ENCODE results near the gene GET4. TPM values are rescaled to one million over a fixed set of nuclear protein-coding genes. Genes with fewer than 3 reads are reported as not detected.

The GET4 gene
- total and polyA plus RNA-seq, 2 experiments from 2014 or later, result 26.3 to 26.8 TPM

DNA sequence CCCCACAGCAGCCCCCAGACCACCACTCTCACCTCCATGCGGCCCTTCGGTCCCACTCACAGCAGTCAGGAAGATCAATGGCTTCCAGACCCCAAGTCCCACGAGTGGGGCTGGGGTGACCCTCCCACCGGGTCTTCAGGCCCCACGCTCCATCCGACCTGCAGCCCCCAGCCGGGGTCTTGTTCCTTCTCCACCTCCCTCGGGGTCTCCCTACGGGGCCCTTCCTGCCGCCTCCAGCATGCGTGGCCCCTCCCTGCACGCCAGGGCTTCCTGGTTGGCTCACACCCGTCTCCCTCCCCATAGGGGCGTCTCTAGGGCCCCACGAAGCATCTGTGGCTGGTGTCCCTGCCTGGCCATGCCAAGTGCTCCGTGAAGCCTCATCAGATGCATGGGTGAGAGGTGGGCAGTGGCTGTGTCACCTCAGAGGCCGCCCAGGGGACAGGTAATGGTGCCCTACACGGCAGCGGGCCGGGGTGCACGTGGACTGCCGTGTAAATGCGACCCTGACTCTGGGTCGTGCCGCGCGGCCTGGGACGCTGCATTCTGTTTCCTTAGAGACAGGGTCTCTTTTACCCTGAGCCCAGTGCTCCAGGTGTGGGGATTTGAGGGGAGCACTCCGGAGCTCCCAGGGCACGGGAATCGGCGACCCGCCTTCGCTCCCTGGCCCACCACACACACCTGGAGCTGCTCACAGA lies 58.3 kb downstream of the GET4 start:
- no peaks in the 10 kb centered on the region for H3K36me3 ChIP-seq (ENCODE audit: low read depth)
- 0 out of 2 replicates have a peak, but pooled peaks cover 4% of the 10 kb centered on the region for H3K27me3 ChIP-seq (replicated peaks; ENCODE audit: insufficient read depth)
- no peaks in the 10 kb centered on the region for H3K9me3 ChIP-seq (ENCODE audit: low read depth)
- no peak overlapping the region for H3K27ac ChIP-seq
- in situ Hi-C loops (cut with MboI), result no loop called here
- no peak overlapping the region for H3K9ac ChIP-seq
- no peak overlapping the region for H3K4me3 ChIP-seq
- no peaks in the 10 kb centered on the region for H3K79me2 ChIP-seq (ENCODE audit: insufficient read depth)
- no peaks in the 10 kb centered on the region for H3F3A ChIP-seq (ENCODE audit: insufficient read depth)
- 46 to 53% methylated on average over 31 to 34 of the region's 34 CpGs for WGBS, 2 experiments (ENCODE audit: low coverage in 1 of 2, low lambda C conversion rate in 2 of 2, missing lambda C conversion rate in 2 of 2)
- no peak overlapping the region for H2AFZ ChIP-seq
- H3K4me1 ChIP-seq (ENCODE audit: insufficient read depth), result no peaks in the 10 kb centered on the region
- no peak overlapping the region for H3K4me2 ChIP-seq (ENCODE audit: unreplicated experiment)
- no peaks in the 10 kb centered on the region for H4K20me1 ChIP-seq (ENCODE audit: insufficient read depth)
- H3K9me2 ChIP-seq (ENCODE audit: insufficient read depth), result no peaks in the 10 kb centered on the region
- DNase-seq, result no peak
- TF ChIP-seq EZH2 (IDR thresholded peaks at IDR 0.05; ENCODE audit: insufficient read depth, poor library complexity, severe bottlenecking), result no peak
- no peak for TF ChIP-seq EZH2phosphoT487 (IDR thresholded peaks at IDR 0.05; ENCODE audit: insufficient read depth, low read depth)

- TF ChIP-seq EZH2 (IDR thresholded peaks at IDR 0.05; ENCODE audit: insufficient read depth, poor library complexity, severe bottlenecking), result no peak
- no peak for TF ChIP-seq EZH2phosphoT487 (IDR thresholded peaks at IDR 0.05; ENCODE audit: insufficient read depth, low read depth)
- 55 to 59% methylated on average over 28 to 45 of the region's 46 CpGs for WGBS, 2 experiments (ENCODE audit: low coverage in 1 of 2, low lambda C conversion rate in 2 of 2, missing lambda C conversion rate in 2 of 2)
- in situ Hi-C loops (cut with MboI), result no loop called here
These were observed 59.0 kb downstream of the GET4 start for GRCh38 chr7:935164-935873.

DNA sequence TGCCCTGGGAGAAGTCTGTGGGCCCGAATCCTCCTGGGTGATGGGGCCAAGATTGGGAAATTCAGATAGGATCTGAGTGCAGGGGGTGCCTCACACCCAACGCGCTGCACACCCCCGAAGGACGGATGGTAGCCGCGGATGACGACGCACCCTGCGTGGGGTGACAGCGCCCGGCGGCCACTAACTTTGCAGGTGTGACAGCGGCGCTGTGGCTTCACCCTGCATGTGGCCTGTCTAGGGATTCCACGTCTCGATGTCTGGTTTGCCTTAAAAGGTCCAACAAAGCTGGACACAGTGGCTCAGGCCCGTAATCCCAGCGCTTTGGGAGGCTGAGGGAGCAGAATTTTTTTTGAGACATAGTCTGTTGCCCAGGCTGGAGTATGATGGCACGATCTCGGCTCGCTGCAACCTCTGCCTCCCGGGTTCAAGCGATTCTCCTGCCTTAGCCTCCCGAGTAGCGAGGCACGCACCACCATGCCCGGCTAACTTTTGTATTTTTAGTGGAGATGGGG lies 59.6 kb downstream of the GET4 start:
- no peak overlapping the region for H3K4me3 ChIP-seq

More at GRCh38 chr7:935164-935873, 59.0 kb downstream of the GET4 start:
- Histone ChIP-seq H3K27me3 (replicated peaks; ENCODE audit: insufficient read depth) (0 out of 2 replicates have a peak, but pooled peaks cover 5% of the 10 kb centered on the region), H3K4me1 (ENCODE audit: insufficient read depth) (no peaks in the 10 kb centered on the region), H4K20me1 (ENCODE audit: insufficient read depth) (no peaks in the 10 kb centered on the region), H3K4me2 (ENCODE audit: unreplicated experiment) (no peak overlapping the region), H2AFZ (no peak overlapping the region), H3K27ac (no peak overlapping the region), H3K9me3 (ENCODE audit: low read depth) (no peaks in the 10 kb centered on the region), H3K4me3 (no peak overlapping the region), H3K79me2 (ENCODE audit: insufficient read depth) (no peaks in the 10 kb centered on the region), H3K9ac (no peak overlapping the region), H3K9me2 (ENCODE audit: insufficient read depth) (no peaks in the 10 kb centered on the region), H3K36me3 (ENCODE audit: low read depth) (no peaks in the 10 kb centered on the region), H3F3A (ENCODE audit: insufficient read depth) (no peaks in the 10 kb centered on the region)
- no peak for DNase-seq

DNA sequence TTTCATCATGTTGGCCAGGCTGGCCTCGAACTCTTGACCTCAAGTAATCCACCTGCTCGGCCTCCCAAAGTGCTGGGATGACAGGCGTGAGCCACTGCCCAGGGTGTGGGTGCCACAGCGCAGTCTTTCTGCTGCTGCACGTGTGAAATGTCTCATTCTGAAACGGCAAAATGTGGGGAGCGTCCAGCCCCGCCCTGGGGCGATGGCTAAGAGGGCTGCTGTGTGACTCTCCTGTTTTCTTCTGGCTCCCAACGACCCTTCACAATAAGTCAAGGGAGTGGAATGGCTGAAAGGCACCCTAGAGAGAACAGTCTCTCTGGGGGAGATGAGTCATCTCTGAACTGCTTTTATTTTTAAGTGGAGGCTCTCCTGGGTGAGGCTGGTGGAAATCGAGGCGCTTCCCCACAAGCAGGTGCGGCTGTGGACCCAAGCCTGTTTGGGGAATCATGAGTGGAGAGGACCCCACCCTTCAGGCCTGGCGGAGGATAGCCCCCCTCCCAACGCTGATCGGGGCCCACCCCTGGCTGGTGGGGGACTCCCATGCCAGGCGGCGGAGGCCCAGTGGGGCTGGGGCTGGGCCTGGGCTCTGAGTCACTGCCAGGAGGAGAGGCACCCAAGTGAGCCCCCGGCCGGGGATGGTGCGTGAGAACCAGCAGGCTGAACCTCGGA lies 60.2 kb downstream of the GET4 start:
- 68 to 69% methylated on average over 17 to 20 of the region's 22 CpGs for WGBS, 2 experiments (ENCODE audit: low coverage in 1 of 2, low lambda C conversion rate in 2 of 2, missing lambda C conversion rate in 2 of 2)
- DNase-seq, result peak; percentile 48
- no peak overlapping the region for H3K9ac ChIP-seq
- no peaks in the 10 kb centered on the region for H3K79me2 ChIP-seq (ENCODE audit: insufficient read depth)
- H3K27me3 ChIP-seq (replicated peaks; ENCODE audit: insufficient read depth), result peaks cover 13% of the 10 kb centered on the region
- in situ Hi-C loops (cut with MboI), result no loop called here
- H3F3A ChIP-seq (ENCODE audit: insufficient read depth), result no peaks in the 10 kb centered on the region
- no peak for TF ChIP-seq EZH2 (IDR thresholded peaks at IDR 0.05; ENCODE audit: insufficient read depth, poor library complexity, severe bottlenecking)
- TF ChIP-seq EZH2phosphoT487 (IDR thresholded peaks at IDR 0.05; ENCODE audit: insufficient read depth, low read depth), result no peak
- no peaks in the 10 kb centered on the region for H3K4me1 ChIP-seq (ENCODE audit: insufficient read depth)
- H2AFZ ChIP-seq, result no peak overlapping the region
- H3K36me3 ChIP-seq (ENCODE audit: low read depth), result no peaks in the 10 kb centered on the region
- H3K4me3 ChIP-seq, result no peak overlapping the region
- H3K4me2 ChIP-seq (ENCODE audit: unreplicated experiment), result no peak overlapping the region
- H3K9me3 ChIP-seq (ENCODE audit: low read depth), result no peaks in the 10 kb centered on the region
- no peaks in the 10 kb centered on the region for H3K9me2 ChIP-seq (ENCODE audit: insufficient read depth)
- H4K20me1 ChIP-seq (ENCODE audit: insufficient read depth), result no peaks in the 10 kb centered on the region
- no peak overlapping the region for H3K27ac ChIP-seq

More for the DNA sequence above, 59.6 kb downstream of the GET4 start:
- no peaks in the 10 kb centered on the region for H3K4me1 ChIP-seq (ENCODE audit: insufficient read depth)
- H4K20me1 ChIP-seq (ENCODE audit: insufficient read depth), result no peaks in the 10 kb centered on the region
- no peaks in the 10 kb centered on the region for H3K9me3 ChIP-seq (ENCODE audit: low read depth)
- in situ Hi-C loops (cut with MboI), result no loop called here
- H3K27me3 ChIP-seq (replicated peaks; ENCODE audit: insufficient read depth), result peaks cover 11% of the 10 kb centered on the region
- no peak overlapping the region for H3K4me2 ChIP-seq (ENCODE audit: unreplicated experiment)
- no peak for TF ChIP-seq EZH2 (IDR thresholded peaks at IDR 0.05; ENCODE audit: insufficient read depth, poor library complexity, severe bottlenecking)
- TF ChIP-seq EZH2phosphoT487 (IDR thresholded peaks at IDR 0.05; ENCODE audit: insufficient read depth, low read depth), result no peak
- no peaks in the 10 kb centered on the region for H3F3A ChIP-seq (ENCODE audit: insufficient read depth)
- no peak overlapping the region for H3K27ac ChIP-seq
- WGBS, 2 experiments (ENCODE audit: low coverage in 1 of 2, low lambda C conversion rate in 2 of 2, missing lambda C conversion rate in 2 of 2), result 88 to 92% methylated on average over 28 of the region's 28 CpGs
- no peak overlapping the region for H3K9ac ChIP-seq
- H3K36me3 ChIP-seq (ENCODE audit: low read depth), result no peaks in the 10 kb centered on the region
- no peak overlapping the region for H2AFZ ChIP-seq
- no peak for DNase-seq
- H3K79me2 ChIP-seq (ENCODE audit: insufficient read depth), result no peaks in the 10 kb centered on the region
- no peaks in the 10 kb centered on the region for H3K9me2 ChIP-seq (ENCODE audit: insufficient read depth)
